Measurements from ENCODE around the gene HUNK.

DNA sequence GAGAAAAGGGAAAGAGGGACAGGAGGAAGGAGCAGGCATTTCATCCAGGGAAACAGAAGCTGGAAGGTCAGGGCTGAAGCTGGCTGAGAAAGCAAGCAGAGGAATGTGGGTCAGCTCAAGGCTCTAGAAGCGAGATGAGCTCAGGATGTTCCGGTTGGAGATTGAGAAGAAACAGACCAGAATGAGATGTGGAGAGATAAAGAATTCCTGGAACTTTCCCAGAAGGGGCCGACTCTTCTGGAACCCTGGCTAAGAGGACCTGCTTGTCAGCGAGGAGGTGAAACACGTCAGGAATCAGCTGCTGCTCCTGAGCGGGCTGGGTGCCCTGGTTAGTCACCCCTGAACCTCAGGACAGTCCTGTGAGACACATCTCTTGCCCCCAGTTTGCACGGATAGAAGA is 75.9 kb downstream of the HUNK start:
- TF ChIP-seq TARDBP (IDR thresholded peaks at IDR 0.05) (no peak), ZNF384 (IDR thresholded peaks at IDR 0.05) (no peak), SP1 (IDR thresholded peaks at IDR 0.05) (no peak), HDGF (IDR thresholded peaks at IDR 0.05; ENCODE audit: borderline replicate concordance) (no peak), CTBP1 (IDR thresholded peaks at IDR 0.05; ENCODE audit: borderline replicate concordance) (no peak), BHLHE40 (IDR thresholded peaks at IDR 0.05; ENCODE audit: borderline replicate concordance) (no peak), FOXK2 (IDR thresholded peaks at IDR 0.05) (no peak), FOXA1 (IDR thresholded peaks at IDR 0.05) (no peak)
- TF ChIP-seq, protein P1, sequence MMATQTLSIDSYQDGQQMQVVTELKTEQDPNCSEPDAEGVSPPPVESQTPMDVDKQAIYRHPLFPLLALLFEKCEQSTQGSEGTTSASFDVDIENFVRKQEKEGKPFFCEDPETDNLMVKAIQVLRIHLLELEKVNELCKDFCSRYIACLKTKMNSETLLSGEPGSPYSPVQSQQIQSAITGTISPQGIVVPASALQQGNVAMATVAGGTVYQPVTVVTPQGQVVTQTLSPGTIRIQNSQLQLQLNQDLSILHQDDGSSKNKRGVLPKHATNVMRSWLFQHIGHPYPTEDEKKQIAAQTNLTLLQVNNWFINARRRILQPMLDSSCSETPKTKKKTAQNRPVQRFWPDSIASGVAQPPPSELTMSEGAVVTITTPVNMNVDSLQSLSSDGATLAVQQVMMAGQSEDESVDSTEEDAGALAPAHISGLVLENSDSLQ (IDR thresholded peaks at IDR 0.05), result no peak
